Measurements from ENCODE around the gene MACROD2.
"Not testable (repeated sequence)": the region's sequence is repeated elsewhere in the genome, so short reads cannot be mapped to it uniquely, and the experiment has no call there.

Gene MACROD2

GRCh38 chr20:15528391-15529111, 1533.2 kb downstream of the MACROD2 start:
- peaks cover 0 to 3% of the 10 kb centered on the region in 2 donors for H3K4me1 ChIP-seq (ENCODE audit: control insufficient read depth in 1 of 2, insufficient read depth in 2 of 2, low read length in 2 of 2)
- H3K4me3 ChIP-seq (ENCODE audit: low read depth in 1 of 2, low read length in 2 of 2): no peak overlapping the region
- H3K36me3 ChIP-seq (ENCODE audit: control insufficient read depth in 1 of 2, insufficient read depth in 2 of 2, low read length in 2 of 2): no peaks in the 10 kb centered on the region
- H3K9me3 ChIP-seq (ENCODE audit: control insufficient read depth in 1 of 2, low read length in 2 of 2): peaks cover 0 to 3% of the 10 kb centered on the region in 2 donors
- H3K27ac ChIP-seq (ENCODE audit: low read length): no peak overlapping the region
- H3K27me3 ChIP-seq (ENCODE audit: low read depth, low read length): no peaks in the 10 kb centered on the region

GRCh38 chr20:15535863-15536262, 1540.5 kb downstream of the MACROD2 start:
- H3K4me3 ChIP-seq (ENCODE audit: low read depth in 1 of 2, low read length in 2 of 2): no peak overlapping the region
- H3K27ac ChIP-seq (ENCODE audit: low read length): no peak overlapping the region
- H3K36me3 ChIP-seq (ENCODE audit: control insufficient read depth in 1 of 2, insufficient read depth in 2 of 2, low read length in 2 of 2): no peaks in the 10 kb centered on the region
- H3K4me1 ChIP-seq (ENCODE audit: control insufficient read depth in 1 of 2, insufficient read depth in 2 of 2, low read length in 2 of 2): peaks cover 0 to 6% of the 10 kb centered on the region in 2 donors
- no peaks in the 10 kb centered on the region for H3K9me3 ChIP-seq (ENCODE audit: control insufficient read depth in 1 of 2, low read length in 2 of 2)
- no peaks in the 10 kb centered on the region for H3K27me3 ChIP-seq (ENCODE audit: low read depth, low read length)

GRCh38 chr20:15537200-15537599, 1541.9 kb downstream of the MACROD2 start:
- not testable (repeated sequence) for H3K4me1 ChIP-seq (ENCODE audit: control insufficient read depth in 1 of 2, insufficient read depth in 2 of 2, low read length in 2 of 2); H3K9me3 ChIP-seq (ENCODE audit: control insufficient read depth in 1 of 2, low read length in 2 of 2); H3K4me3 ChIP-seq (ENCODE audit: low read depth in 1 of 2, low read length in 2 of 2); H3K27ac ChIP-seq (ENCODE audit: low read length); H3K27me3 ChIP-seq (ENCODE audit: low read depth, low read length); H3K36me3 ChIP-seq (ENCODE audit: control insufficient read depth in 1 of 2, insufficient read depth in 2 of 2, low read length in 2 of 2)

- Histone ChIP-seq H3K27me3 (ENCODE audit: low read depth, low read length) (no peaks in the 10 kb centered on the region), H3K4me3 (ENCODE audit: low read depth in 1 of 2, low read length in 2 of 2) (no peak overlapping the region), H3K27ac (ENCODE audit: low read length) (no peak overlapping the region), H3K9me3 (ENCODE audit: control insufficient read depth in 1 of 2, low read length in 2 of 2) (no peaks in the 10 kb centered on the region), H3K4me1 (ENCODE audit: control insufficient read depth in 1 of 2, insufficient read depth in 2 of 2, low read length in 2 of 2) (no peaks in the 10 kb centered on the region), H3K36me3 (ENCODE audit: control insufficient read depth in 1 of 2, insufficient read depth in 2 of 2, low read length in 2 of 2) (no peaks in the 10 kb centered on the region)
Measured at GRCh38 chr20:15542655-15543054, 1547.3 kb downstream of the MACROD2 start.

GRCh38 chr20:15544742-15545141, 1549.4 kb downstream of the MACROD2 start:
- Histone ChIP-seq H3K27ac (ENCODE audit: low read length) (no peak overlapping the region), H3K36me3 (ENCODE audit: control insufficient read depth in 1 of 2, insufficient read depth in 2 of 2, low read length in 2 of 2) (no peaks in the 10 kb centered on the region), H3K4me3 (ENCODE audit: low read depth in 1 of 2, low read length in 2 of 2) (no peak overlapping the region), H3K4me1 (ENCODE audit: control insufficient read depth in 1 of 2, insufficient read depth in 2 of 2, low read length in 2 of 2) (no peaks in the 10 kb centered on the region), H3K9me3 (ENCODE audit: control insufficient read depth in 1 of 2, low read length in 2 of 2) (no peaks in the 10 kb centered on the region), H3K27me3 (ENCODE audit: low read depth, low read length) (no peaks in the 10 kb centered on the region)

GRCh38 chr20:15546525-15547023, 1551.3 kb downstream of the MACROD2 start:
- no peaks in the 10 kb centered on the region for H3K9me3 ChIP-seq (ENCODE audit: control insufficient read depth in 1 of 2, low read length in 2 of 2)
- no peaks in the 10 kb centered on the region for H3K36me3 ChIP-seq (ENCODE audit: control insufficient read depth in 1 of 2, insufficient read depth in 2 of 2, low read length in 2 of 2)
- no peak overlapping the region for H3K27ac ChIP-seq (ENCODE audit: low read length)
- no peaks in the 10 kb centered on the region for H3K27me3 ChIP-seq (ENCODE audit: low read depth, low read length)
- H3K4me3 ChIP-seq (ENCODE audit: low read depth in 1 of 2, low read length in 2 of 2): no peak overlapping the region
- H3K4me1 ChIP-seq (ENCODE audit: control insufficient read depth in 1 of 2, insufficient read depth in 2 of 2, low read length in 2 of 2): no peaks in the 10 kb centered on the region

- H3K9me3 ChIP-seq (ENCODE audit: control insufficient read depth in 1 of 2, low read length in 2 of 2): no peaks in the 10 kb centered on the region
- no peak overlapping the region for H3K4me3 ChIP-seq (ENCODE audit: low read depth in 1 of 2, low read length in 2 of 2)
- H3K27ac ChIP-seq (ENCODE audit: low read length): no peak overlapping the region
- no peaks in the 10 kb centered on the region for H3K36me3 ChIP-seq (ENCODE audit: control insufficient read depth in 1 of 2, insufficient read depth in 2 of 2, low read length in 2 of 2)
- no peaks in the 10 kb centered on the region for H3K4me1 ChIP-seq (ENCODE audit: control insufficient read depth in 1 of 2, insufficient read depth in 2 of 2, low read length in 2 of 2)
- H3K27me3 ChIP-seq (ENCODE audit: low read depth, low read length): no peaks in the 10 kb centered on the region
Measured at GRCh38 chr20:15547119-15547518, 1551.8 kb downstream of the MACROD2 start.

- Histone ChIP-seq H3K9me3 (ENCODE audit: control insufficient read depth in 1 of 2, low read length in 2 of 2) (peaks cover 6 to 10% of the 10 kb centered on the region in 2 donors), H3K27me3 (ENCODE audit: low read depth, low read length) (no peaks in the 10 kb centered on the region), H3K4me3 (ENCODE audit: low read depth in 1 of 2, low read length in 2 of 2) (no peak overlapping the region), H3K27ac (ENCODE audit: low read length) (no peak overlapping the region), H3K36me3 (ENCODE audit: control insufficient read depth in 1 of 2, insufficient read depth in 2 of 2, low read length in 2 of 2) (no peaks in the 10 kb centered on the region), H3K4me1 (ENCODE audit: control insufficient read depth in 1 of 2, insufficient read depth in 2 of 2, low read length in 2 of 2) (no peaks in the 10 kb centered on the region)
Measured at GRCh38 chr20:15550116-15550870, 1555.0 kb downstream of the MACROD2 start.

GRCh38 chr20:15555913-15556312, 1560.6 kb downstream of the MACROD2 start:
- no peaks in the 10 kb centered on the region for H3K27me3 ChIP-seq (ENCODE audit: low read depth, low read length)
- H3K4me3 ChIP-seq (ENCODE audit: low read depth in 1 of 2, low read length in 2 of 2): no peak overlapping the region
- H3K9me3 ChIP-seq (ENCODE audit: control insufficient read depth in 1 of 2, low read length in 2 of 2): peaks cover 6 to 10% of the 10 kb centered on the region in 2 donors
- H3K27ac ChIP-seq (ENCODE audit: low read length): no peak overlapping the region
- no peaks in the 10 kb centered on the region for H3K4me1 ChIP-seq (ENCODE audit: control insufficient read depth in 1 of 2, insufficient read depth in 2 of 2, low read length in 2 of 2)
- no peaks in the 10 kb centered on the region for H3K36me3 ChIP-seq (ENCODE audit: control insufficient read depth in 1 of 2, insufficient read depth in 2 of 2, low read length in 2 of 2)

- peaks cover 6 to 10% of the 10 kb centered on the region in 2 donors for H3K9me3 ChIP-seq (ENCODE audit: control insufficient read depth in 1 of 2, low read length in 2 of 2)
- no peaks in the 10 kb centered on the region for H3K36me3 ChIP-seq (ENCODE audit: control insufficient read depth in 1 of 2, insufficient read depth in 2 of 2, low read length in 2 of 2)
- no peak overlapping the region for H3K4me3 ChIP-seq (ENCODE audit: low read depth in 1 of 2, low read length in 2 of 2)
- no peak overlapping the region for H3K27ac ChIP-seq (ENCODE audit: low read length)
- no peaks in the 10 kb centered on the region for H3K4me1 ChIP-seq (ENCODE audit: control insufficient read depth in 1 of 2, insufficient read depth in 2 of 2, low read length in 2 of 2)
- no peaks in the 10 kb centered on the region for H3K27me3 ChIP-seq (ENCODE audit: low read depth, low read length)
Measured at GRCh38 chr20:15556869-15557268, 1561.6 kb downstream of the MACROD2 start.

- Histone ChIP-seq H3K27ac (ENCODE audit: low read length) (no peak overlapping the region), H3K36me3 (ENCODE audit: control insufficient read depth in 1 of 2, insufficient read depth in 2 of 2, low read length in 2 of 2) (no peaks in the 10 kb centered on the region), H3K4me1 (ENCODE audit: control insufficient read depth in 1 of 2, insufficient read depth in 2 of 2, low read length in 2 of 2) (peaks cover 0 to 3% of the 10 kb centered on the region in 2 donors), H3K27me3 (ENCODE audit: low read depth, low read length) (no peaks in the 10 kb centered on the region), H3K4me3 (ENCODE audit: low read depth in 1 of 2, low read length in 2 of 2) (no peak overlapping the region), H3K9me3 (ENCODE audit: control insufficient read depth in 1 of 2, low read length in 2 of 2) (no peaks in the 10 kb centered on the region)
Measured at GRCh38 chr20:15561070-15561569, 1565.8 kb downstream of the MACROD2 start.

All from muscle layer of duodenum (tissue), 2 donors.